Neural cell (in vitro differentiated cells): Measurements from ENCODE around the gene ALOX5. TPM values are rescaled to one million over a fixed set of nuclear protein-coding genes. Genes with fewer than 3 reads are reported as not detected.

Source experiments
- H2AFZ ChIP-seq: fragments of 200-600, 300-800 bp; sonication (generic), shearing (Covaris generic); 2 replicates; pipeline ENCODE4 v1.6.0; 2014; ENCODE audit warnings: low read depth, mild to moderate bottlenecking, antibody characterized with exemption, low read length, moderate library complexity
- H3F3A ChIP-seq: fragments of 200-600 bp; shearing (Covaris generic); 2 replicates; pipeline ENCODE4 v1.6.1; 2016; ENCODE audit warnings: mild to moderate bottlenecking, moderate library complexity, mixed read lengths, antibody characterized with exemption, low read length; ENCODE audit not compliant: insufficient read depth, poor library complexity, severe bottlenecking
- H3K27ac ChIP-seq: fragments of 200-600, 300-800 bp; sonication (generic), shearing (Covaris generic); 2 replicates; pipeline ENCODE4 v1.5.1; 2014; ENCODE audit warnings: mild to moderate bottlenecking, low read length, moderate library complexity
- H3K27me3 ChIP-seq: fragments of 300-800, 200-600 bp; sonication (generic), shearing (Covaris generic); 2 replicates; pipeline ENCODE4 v1.6.0; 2014; ENCODE audit warnings: mild to moderate bottlenecking, low read depth, low read length, moderate library complexity; ENCODE audit not compliant: insufficient read depth
- H3K36me3 ChIP-seq: fragments of 300-800, 200-600 bp; sonication (generic), shearing (Covaris generic); 2 replicates; pipeline ENCODE4 v1.5.1; 2014; ENCODE audit warnings: mild to moderate bottlenecking, antibody characterized with exemption, low read length, moderate library complexity; ENCODE audit not compliant: insufficient read depth
- H3K4me2 ChIP-seq: fragments of 300-800, 200-600 bp; sonication (generic), shearing (Covaris generic); 2 replicates; pipeline ENCODE4 v1.6.0; 2014; ENCODE audit warnings: mild to moderate bottlenecking, low read length
- H3K4me3 ChIP-seq: fragments of 300-800, 200-600 bp; sonication (generic), shearing (Covaris generic); 2 replicates; pipeline ENCODE4 v1.5.1; 2014; ENCODE audit warnings: mild to moderate bottlenecking, low read length, moderate library complexity
- H3K79me2 ChIP-seq: fragments of 200-600 bp; shearing (Covaris generic); replicated peaks from 2 replicates; pipeline ENCODE4 v1.6.0; 2014; ENCODE audit warnings: mild to moderate bottlenecking, low read length, moderate library complexity; ENCODE audit not compliant: insufficient read depth
- H3K9ac ChIP-seq: fragments of 300-800, 200-600 bp; sonication (generic), shearing (Covaris generic); 2 replicates; pipeline ENCODE4 v1.6.1; 2016; ENCODE audit warnings: mild to moderate bottlenecking, low read length, mixed read lengths
- H3K9me2 ChIP-seq: fragments of 200-600 bp; shearing (Covaris generic); 2 replicates; pipeline ENCODE4 v1.6.1; 2016; ENCODE audit warnings: mild to moderate bottlenecking, low read length, mixed read lengths; ENCODE audit not compliant: insufficient read depth
- H3K9me3 ChIP-seq: fragments of 200-600, 300-800 bp; sonication (generic), shearing (Covaris generic); 2 replicates; pipeline ENCODE4 v1.6.1; 2016; ENCODE audit warnings: mild to moderate bottlenecking, mixed run types, low read length, moderate library complexity, mixed read lengths
- H4K20me1 ChIP-seq: fragments of 200-600 bp; shearing (Covaris generic); 2 replicates; pipeline ENCODE4 v1.6.1; 2016; ENCODE audit warnings: mild to moderate bottlenecking, mixed run types; ENCODE audit not compliant: insufficient read depth
- EP300 ChIP-seq: fragments of 450-650 bp; conservative IDR thresholded peaks from 2 replicates; pipeline ENCODE4 v1.6.1; 2014; ENCODE audit warnings: antibody characterized with exemption, mild to moderate bottlenecking, moderate library complexity; ENCODE audit not compliant: poor library complexity, severe bottlenecking
- EZH2 ChIP-seq: fragments of 200-600, 300-800 bp; shearing (Covaris generic), sonication (generic); IDR thresholded peaks from 2 replicates; pipeline ENCODE4 v1.6.1; 2014; ENCODE audit warnings: antibody characterized with exemption, low read length, borderline replicate concordance, mild to moderate bottlenecking; ENCODE audit not compliant: insufficient read depth, poor library complexity, severe bottlenecking
- MXI1 ChIP-seq: fragments of 450-650 bp; conservative IDR thresholded peaks from 2 replicates; pipeline ENCODE4 v1.6.1; 2014; ENCODE audit warnings: antibody characterized with exemption, mild to moderate bottlenecking; ENCODE audit not compliant: poor library complexity, severe bottlenecking
- POLR2AphosphoS5 ChIP-seq: IDR thresholded peaks from 2 replicates; pipeline ENCODE4 v1.6.1; 2012
- RAD21 ChIP-seq: fragments of 450-650 bp; conservative IDR thresholded peaks from 2 replicates; pipeline ENCODE4 v1.6.1; 2014; ENCODE audit warnings: antibody characterized with exemption, mild to moderate bottlenecking, moderate library complexity
- REST ChIP-seq: IDR thresholded peaks from 2 replicates; pipeline ENCODE4 v1.6.1; 2012; ENCODE audit warnings: borderline replicate concordance
- SMC3 ChIP-seq: fragments of 450-650 bp; conservative IDR thresholded peaks from 2 replicates; pipeline ENCODE4 v1.6.1; 2014; ENCODE audit warnings: antibody characterized with exemption, mild to moderate bottlenecking, moderate library complexity; ENCODE audit not compliant: poor library complexity
- TAF1 ChIP-seq: IDR thresholded peaks from 2 replicates; pipeline ENCODE4 v1.6.1; 2012; ENCODE audit warnings: low read depth
- polyA plus RNA-seq: library from polyadenylated mRNA; depleted of rRNA; stranded (reverse); fragments of >200 nt; gene quantifications from 2 replicates; pipeline ENCODE4 v1.2.3, GENCODE V29; 2014

Gene ALOX5
- polyA plus RNA-seq, 1 donor from 2014 or later: not detected

- no peaks in the 10 kb centered on the region for H3K9me3 ChIP-seq
- TF ChIP-seq EZH2: no peak
- no peak for TF ChIP-seq SMC3
- TF ChIP-seq TAF1: no peak
- TF ChIP-seq EP300: no peak
- TF ChIP-seq RAD21: no peak
- no peak for TF ChIP-seq POLR2AphosphoS5
These were observed 65.3 kb downstream of the ALOX5 start for GRCh38 chr10:45439365-45439764.

GRCh38 chr10:45439873-45440272 is 65.9 kb downstream of the ALOX5 start:
- no peaks in the 10 kb centered on the region for H3K9me3 ChIP-seq

More at GRCh38 chr10:45439365-45439764, 65.3 kb downstream of the ALOX5 start:
- H3K27me3 ChIP-seq: no peaks in the 10 kb centered on the region
- H3F3A ChIP-seq: no peaks in the 10 kb centered on the region
- H3K9me2 ChIP-seq: no peaks in the 10 kb centered on the region
- H3K4me3 ChIP-seq: no peak overlapping the region
- no peaks in the 10 kb centered on the region for H4K20me1 ChIP-seq
- H3K4me2 ChIP-seq: no peak overlapping the region
- no peak overlapping the region for H2AFZ ChIP-seq
- no peaks in the 10 kb centered on the region for H3K36me3 ChIP-seq
- no peak overlapping the region for H3K27ac ChIP-seq
- no peaks in the 10 kb centered on the region for H3K79me2 ChIP-seq
- no peak overlapping the region for H3K9ac ChIP-seq

More at GRCh38 chr10:45439873-45440272, 65.9 kb downstream of the ALOX5 start:
- Histone ChIP-seq H4K20me1 (no peaks in the 10 kb centered on the region), H3K27me3 (no peaks in the 10 kb centered on the region), H3K9me2 (no peaks in the 10 kb centered on the region), H3K79me2 (no peaks in the 10 kb centered on the region), H3K4me2 (no peak overlapping the region), H2AFZ (no peak overlapping the region), H3K4me3 (no peak overlapping the region), H3F3A (no peaks in the 10 kb centered on the region), H3K9ac (no peak overlapping the region), H3K36me3 (no peaks in the 10 kb centered on the region), H3K27ac (no peak overlapping the region)
- TF ChIP-seq TAF1 (no peak), POLR2AphosphoS5 (no peak), REST (no peak), SMC3 (no peak), EP300 (no peak), RAD21 (no peak), MXI1 (no peak)
